OCI-LY1 (cell line): Measurements from ENCODE around the gene POU5F1.

Experiments
- H2AFZ ChIP-seq: fragments of 200-600 bp; sonication (generic), shearing (Covaris generic); 2 replicates; pipeline ENCODE4 v1.6.0; 2014; ENCODE audit warnings: antibody characterized with exemption, mild to moderate bottlenecking, low read length
- H3F3A ChIP-seq: fragments of 200-600 bp; sonication (generic), shearing (Covaris generic); 2 replicates; pipeline ENCODE4 v1.6.0; 2014; ENCODE audit warnings: mild to moderate bottlenecking, antibody characterized with exemption, low read length, moderate library complexity; ENCODE audit not compliant: insufficient read depth
- H3K27ac ChIP-seq: fragments of 200-600 bp; sonication (generic); 2 replicates; pipeline ENCODE4 v1.5.1; 2014; ENCODE audit warnings: low read length, mixed run types, mild to moderate bottlenecking, low read depth; ENCODE audit not compliant: poor library complexity, severe bottlenecking
- H3K27me3 ChIP-seq: fragments of 200-600 bp; sonication (generic); 2 replicates; pipeline ENCODE4 v1.6.0; 2014; ENCODE audit warnings: antibody characterized with exemption, mild to moderate bottlenecking, low read length, moderate library complexity; ENCODE audit not compliant: insufficient read depth
- H3K36me3 ChIP-seq: fragments of 200-600 bp; sonication (generic); 2 replicates; pipeline ENCODE4 v1.6.1; 2014; ENCODE audit warnings: mild to moderate bottlenecking, antibody characterized with exemption, low read length, moderate library complexity, mixed read lengths; ENCODE audit not compliant: insufficient read depth
- H3K4me1 ChIP-seq: fragments of 200-600 bp; sonication (generic); 2 replicates; pipeline ENCODE4 v1.5.1; 2014; ENCODE audit warnings: mild to moderate bottlenecking, low read length, moderate library complexity; ENCODE audit not compliant: insufficient read depth, severe bottlenecking
- H3K4me2 ChIP-seq: fragments of 200-600 bp; sonication (generic), shearing (Covaris generic); 2 replicates; pipeline ENCODE4 v1.6.1; 2014; ENCODE audit warnings: low read length
- H3K4me3 ChIP-seq: fragments of 200-600 bp; sonication (generic); 2 replicates; pipeline ENCODE4 v1.5.1; 2014; ENCODE audit warnings: low read length, low read depth, mild to moderate bottlenecking, mixed read lengths; ENCODE audit not compliant: poor library complexity, severe bottlenecking
- H3K79me2 ChIP-seq: fragments of 200-600 bp; shearing (Covaris generic); 2 replicates; pipeline ENCODE4 v1.6.1; 2016; ENCODE audit warnings: mixed run types, low read length, mixed read lengths; ENCODE audit not compliant: insufficient read depth
- H3K9ac ChIP-seq: fragments of 200-600 bp; sonication (generic), shearing (Covaris generic); 2 replicates; pipeline ENCODE4 v1.6.1; 2014; ENCODE audit warnings: mild to moderate bottlenecking, low read length, mixed read lengths
- H3K9me2 ChIP-seq: fragments of 200-600 bp; sonication (generic), shearing (Covaris generic); 2 replicates; pipeline ENCODE4 v1.6.1; 2014; ENCODE audit warnings: low read depth, mild to moderate bottlenecking, low read length, mixed read lengths
- H3K9me3 ChIP-seq: fragments of 200-600 bp; shearing (Covaris generic); 2 replicates; pipeline ENCODE4 v1.6.1; 2014; ENCODE audit warnings: low read length, mixed read lengths
- H4K20me1 ChIP-seq: fragments of 200-600 bp; sonication (generic), shearing (Covaris generic); 2 replicates; pipeline ENCODE4 v1.6.0; 2016; ENCODE audit warnings: mild to moderate bottlenecking, low read length; ENCODE audit not compliant: insufficient read depth
- CTCF ChIP-seq: fragments of 200-600 bp; sonication (generic), shearing (Covaris generic); IDR thresholded peaks from 2 replicates; pipeline ENCODE4 v1.5.1; 2017; ENCODE audit warnings: mild to moderate bottlenecking, antibody characterized with exemption, low read length, moderate library complexity, mixed read lengths
- EZH2 ChIP-seq: fragments of 200-600 bp; sonication (generic), shearing (Covaris generic); IDR thresholded peaks from 2 replicates; pipeline ENCODE4 v1.8.0; 2017; ENCODE audit warnings: borderline replicate concordance, mixed run types, mild to moderate bottlenecking, antibody characterized with exemption, low read length, moderate library complexity, mixed read lengths

Gene POU5F1

GRCh38 chr6:31122791-31123706 lies 47.4 kb downstream of the POU5F1 start:
- H3K36me3 ChIP-seq: no peaks in the 10 kb centered on the region
- no peaks in the 10 kb centered on the region for H3K79me2 ChIP-seq
- H3K4me3 ChIP-seq: no peak overlapping the region
- H2AFZ ChIP-seq: no peak overlapping the region
- no peaks in the 10 kb centered on the region for H3K9me2 ChIP-seq
- H3K27ac ChIP-seq: no peak overlapping the region
- no peak overlapping the region for H3K9ac ChIP-seq
- H3K4me1 ChIP-seq: no peaks in the 10 kb centered on the region
- no peaks in the 10 kb centered on the region for H3F3A ChIP-seq
- no peak overlapping the region for H3K4me2 ChIP-seq
- H4K20me1 ChIP-seq: no peaks in the 10 kb centered on the region
- TF ChIP-seq CTCF: no peak
- TF ChIP-seq EZH2: no peak
- H3K9me3 ChIP-seq: no peaks in the 10 kb centered on the region
- peaks cover 11% of the 10 kb centered on the region; the same call in 1 of the 2 replicates for H3K27me3 ChIP-seq

DNA sequence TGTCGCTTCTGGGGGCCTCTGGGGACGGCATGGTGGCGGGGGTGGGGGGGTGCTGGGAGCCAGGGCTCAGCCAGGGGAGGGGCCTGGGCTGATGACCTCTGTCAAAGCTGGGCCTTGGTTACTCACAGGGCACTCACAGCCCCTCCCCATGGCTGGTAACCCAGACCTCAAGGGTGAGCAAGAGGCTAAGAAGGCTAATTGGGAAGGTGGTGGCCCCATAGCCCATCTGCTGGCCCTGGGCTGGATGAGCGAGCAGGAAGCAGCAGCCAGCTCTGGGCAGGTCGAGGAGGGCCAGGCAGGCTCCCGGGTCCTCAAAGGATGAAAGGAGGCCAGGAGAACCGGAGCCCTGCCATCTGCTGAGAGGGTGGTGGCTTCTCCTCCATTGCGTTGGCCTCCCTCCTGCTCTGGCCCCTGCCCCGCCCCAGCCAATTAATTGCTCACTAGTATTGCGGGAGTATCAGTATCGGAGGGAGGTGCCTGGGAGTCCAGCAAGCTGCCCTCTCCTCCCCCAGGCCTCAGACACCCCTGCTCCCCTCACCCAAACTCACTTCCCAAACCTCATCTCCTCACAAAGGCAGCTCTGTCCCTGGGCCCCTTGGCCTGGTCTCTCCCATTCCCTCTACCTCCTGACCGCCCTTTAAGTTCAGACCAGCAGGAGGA lies 49.2 kb downstream of the POU5F1 start:
- Histone ChIP-seq H3F3A (no peaks in the 10 kb centered on the region), H3K9ac (no peak overlapping the region), H3K9me3 (no peaks in the 10 kb centered on the region), H3K4me2 (no peak overlapping the region), H3K27ac (no peak overlapping the region), H4K20me1 (no peaks in the 10 kb centered on the region), H2AFZ (no peak overlapping the region), H3K9me2 (no peaks in the 10 kb centered on the region), H3K27me3 (peaks cover 16% of the 10 kb centered on the region; the same call in 1 of the 2 replicates), H3K36me3 (no peaks in the 10 kb centered on the region), H3K4me1 (no peaks in the 10 kb centered on the region), H3K4me3 (no peak overlapping the region), H3K79me2 (no peaks in the 10 kb centered on the region)
- no peak for TF ChIP-seq EZH2

- Histone ChIP-seq H4K20me1 (no peaks in the 10 kb centered on the region), H3K9me3 (no peaks in the 10 kb centered on the region), H2AFZ (no peak within 1 kb of the TSS), H3K79me2 (no peaks in the 10 kb centered on the region), H3K36me3 (no peaks in the 10 kb centered on the region), H3K9ac (no peak within 1 kb of the TSS), H3K4me3 (no peak within 1 kb of the TSS), H3K27me3 (peaks cover 12% of the 10 kb centered on the region; the same call in 1 of the 2 replicates), H3K27ac (no peak within 1 kb of the TSS), H3K4me1 (no peaks in the 10 kb centered on the region), H3K4me2 (no peak within 1 kb of the TSS), H3F3A (no peaks in the 10 kb centered on the region), H3K9me2 (no peaks in the 10 kb centered on the region)
- TF ChIP-seq CTCF (no peak), EZH2 (no peak)
Measured at GRCh38 chr6:31120151-31120915, 50.1 kb downstream of the POU5F1 start, which contains the start of gene CDSN. TSS of gene CDSN (minus strand) at chr6:31120446. CDS start at chr6:31120419, 27 bp downstream.
